GM10266 (cell line): ENCODE measurements around the gene RNF166.

ENCODE experiments used
- DNase-seq: peaks from one replicate; pipeline ENCODE4 v3.0.0; 2012; ENCODE audit errors: extremely low spot score
- TF ChIP-seq, protein P1 (sequence below): IDR thresholded peaks from 2 replicates; pipeline ENCODE4 v1.5.1; 2012; ENCODE audit warnings: mild to moderate bottlenecking, low read depth; ENCODE audit not compliant: control insufficient read depth, insufficient read depth; ENCODE audit errors: missing control alignments

Gene RNF166

DNA sequence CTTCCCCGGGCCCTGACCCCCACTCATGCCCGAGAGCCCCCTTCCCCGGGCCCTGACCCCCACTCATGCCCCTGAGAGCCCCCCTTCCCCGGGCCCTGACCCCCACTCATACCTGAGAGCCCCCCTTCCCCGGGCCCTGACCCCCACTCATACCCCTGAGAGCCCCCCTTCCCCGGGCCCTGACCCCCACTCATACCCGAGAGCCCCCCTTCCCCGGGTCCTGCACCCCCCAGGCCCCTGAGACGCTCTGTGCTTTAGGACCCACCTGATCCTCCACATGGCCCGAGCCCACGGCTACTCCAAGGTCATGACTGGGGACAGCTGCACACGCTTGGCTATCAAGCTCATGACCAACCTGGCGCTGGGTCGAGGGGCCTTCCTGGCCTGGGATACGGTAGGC, 6.8 kb upstream of the RNF166 start:
- no peak for DNase-seq
- TF ChIP-seq, protein P1, sequence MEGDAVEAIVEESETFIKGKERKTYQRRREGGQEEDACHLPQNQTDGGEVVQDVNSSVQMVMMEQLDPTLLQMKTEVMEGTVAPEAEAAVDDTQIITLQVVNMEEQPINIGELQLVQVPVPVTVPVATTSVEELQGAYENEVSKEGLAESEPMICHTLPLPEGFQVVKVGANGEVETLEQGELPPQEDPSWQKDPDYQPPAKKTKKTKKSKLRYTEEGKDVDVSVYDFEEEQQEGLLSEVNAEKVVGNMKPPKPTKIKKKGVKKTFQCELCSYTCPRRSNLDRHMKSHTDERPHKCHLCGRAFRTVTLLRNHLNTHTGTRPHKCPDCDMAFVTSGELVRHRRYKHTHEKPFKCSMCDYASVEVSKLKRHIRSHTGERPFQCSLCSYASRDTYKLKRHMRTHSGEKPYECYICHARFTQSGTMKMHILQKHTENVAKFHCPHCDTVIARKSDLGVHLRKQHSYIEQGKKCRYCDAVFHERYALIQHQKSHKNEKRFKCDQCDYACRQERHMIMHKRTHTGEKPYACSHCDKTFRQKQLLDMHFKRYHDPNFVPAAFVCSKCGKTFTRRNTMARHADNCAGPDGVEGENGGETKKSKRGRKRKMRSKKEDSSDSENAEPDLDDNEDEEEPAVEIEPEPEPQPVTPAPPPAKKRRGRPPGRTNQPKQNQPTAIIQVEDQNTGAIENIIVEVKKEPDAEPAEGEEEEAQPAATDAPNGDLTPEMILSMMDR: no peak

DNA sequence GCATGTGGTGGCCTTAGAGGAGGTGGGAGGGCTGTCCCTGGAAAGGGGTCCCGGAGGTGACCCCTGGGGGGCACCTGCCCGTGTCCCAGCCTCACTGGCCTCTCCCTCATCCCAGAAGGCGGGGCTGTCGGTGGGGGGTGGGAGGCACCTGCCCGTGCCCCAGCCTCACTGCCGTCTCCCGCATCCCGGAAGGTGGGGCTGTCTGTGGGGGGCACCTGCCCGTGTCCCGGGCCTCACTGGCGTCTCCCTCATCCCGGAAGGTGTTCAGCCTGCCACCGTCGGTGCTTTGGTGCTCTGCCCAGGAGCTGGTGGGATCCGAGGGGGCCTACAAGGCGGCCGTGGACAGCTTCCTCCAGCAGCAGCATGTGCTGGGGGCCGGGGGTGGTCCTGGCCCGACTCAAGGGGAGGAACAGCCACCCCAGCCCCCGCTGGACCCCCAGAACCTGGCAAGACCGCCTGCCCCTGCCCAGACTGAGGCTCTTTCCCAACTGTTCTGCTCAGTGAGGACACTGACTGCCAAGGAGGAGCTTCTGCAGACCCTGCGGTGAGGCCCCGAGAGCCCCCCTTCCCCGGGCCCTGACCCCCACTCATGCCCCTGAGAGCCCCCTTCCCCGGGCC, 6.3 kb upstream of the RNF166 start:
- DNase-seq: no peak
- TF ChIP-seq, protein P1: no peak

DNA sequence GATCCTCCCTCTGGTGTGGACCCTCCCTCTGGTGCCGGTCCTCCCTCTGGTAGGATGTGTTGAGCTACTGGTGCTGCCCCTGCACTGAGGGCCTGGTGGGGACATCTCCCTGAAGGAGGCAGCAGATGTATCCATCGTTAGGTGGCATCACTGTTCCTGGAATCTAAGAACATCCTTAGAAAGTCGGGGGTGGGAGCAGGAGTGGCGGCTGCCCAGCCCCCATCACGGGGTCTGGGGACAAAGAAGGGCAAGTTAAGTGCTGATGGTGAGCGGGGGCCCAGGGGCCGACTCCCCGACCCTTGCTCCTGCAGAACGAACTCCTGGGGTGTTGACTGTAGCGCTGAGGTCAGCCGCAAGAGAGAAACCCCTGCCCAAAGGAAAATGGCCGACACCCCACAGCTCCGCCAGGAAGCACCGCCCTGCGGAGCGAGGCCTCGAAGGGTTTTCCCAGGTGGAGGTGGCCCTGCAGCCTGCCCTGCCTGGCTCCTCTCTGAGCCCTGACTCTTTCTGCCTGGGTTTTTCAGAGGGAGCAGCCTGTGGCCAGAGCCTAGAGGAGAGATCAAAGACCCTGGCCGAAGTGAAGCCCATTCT, 5.6 kb upstream of the RNF166 start:
- TF ChIP-seq, protein P1: no peak
- DNase-seq: no peak

DNA sequence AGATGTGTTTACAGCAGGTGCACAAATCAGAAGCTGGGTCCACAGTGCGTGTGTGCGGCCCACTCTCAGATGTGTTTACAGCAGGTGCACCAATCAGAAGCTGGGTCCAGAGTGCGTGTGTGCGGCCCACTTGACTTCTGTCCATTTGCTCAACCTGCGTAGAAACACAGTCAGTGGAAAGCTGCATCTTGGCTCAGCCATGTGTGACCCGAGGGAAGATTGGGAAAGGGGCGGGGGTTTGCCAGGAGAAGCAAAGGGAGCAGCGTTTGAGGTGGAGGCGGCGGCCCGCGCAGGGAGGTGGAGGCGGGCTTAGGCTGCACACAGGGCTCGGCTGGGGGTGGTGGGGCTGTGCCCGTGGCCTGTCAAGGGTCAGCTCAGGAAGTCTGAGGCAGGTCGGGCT, 4.3 kb upstream of the RNF166 start:
- no peak for DNase-seq

DNA sequence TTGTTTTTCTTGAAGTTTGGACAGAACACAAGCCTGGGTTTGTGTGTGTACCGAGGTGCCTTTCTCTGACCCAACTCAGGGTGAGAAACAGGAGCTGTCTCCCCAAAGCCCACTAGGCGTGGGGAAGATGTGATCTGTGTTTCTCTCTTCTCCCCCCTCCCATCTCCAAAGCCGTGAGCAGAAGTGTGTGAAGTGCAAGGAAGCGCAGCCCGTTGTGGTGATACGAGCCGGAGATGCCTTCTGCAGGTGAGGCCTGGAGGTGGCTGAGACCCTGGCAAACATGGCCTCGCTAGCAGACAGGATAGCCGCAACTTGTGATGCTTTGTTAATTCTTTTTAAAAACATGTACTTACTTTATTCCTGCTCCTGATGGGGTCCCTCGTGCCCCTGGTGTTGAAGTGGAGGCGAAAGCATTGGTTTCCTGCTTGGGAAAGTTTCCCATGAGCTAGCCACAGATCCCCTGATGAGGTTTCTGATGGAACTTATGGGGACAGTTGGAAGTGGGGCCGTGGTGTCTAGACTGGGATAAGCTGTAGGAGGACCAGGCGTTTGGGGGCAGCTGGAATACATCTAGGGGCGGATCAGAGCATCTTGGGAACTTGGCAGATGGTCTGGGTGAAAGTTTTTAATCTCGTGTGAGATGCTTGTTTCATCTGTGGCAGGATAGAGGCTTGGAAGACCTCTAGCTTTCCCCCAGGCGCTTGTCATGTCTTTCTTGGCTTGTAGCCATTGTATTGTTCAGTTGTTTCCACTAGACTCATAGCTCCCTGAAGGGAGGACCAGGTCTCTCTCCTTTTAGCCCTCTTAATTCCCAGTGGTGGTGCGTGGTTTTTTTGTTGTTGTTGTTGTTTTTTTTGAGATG, 988 bp upstream of the RNF166 start:
- TF ChIP-seq, protein P1: no peak
- DNase-seq: no peak

More for the DNA sequence above, 4.3 kb upstream of the RNF166 start:
- TF ChIP-seq, protein P1: no peak

DNA sequence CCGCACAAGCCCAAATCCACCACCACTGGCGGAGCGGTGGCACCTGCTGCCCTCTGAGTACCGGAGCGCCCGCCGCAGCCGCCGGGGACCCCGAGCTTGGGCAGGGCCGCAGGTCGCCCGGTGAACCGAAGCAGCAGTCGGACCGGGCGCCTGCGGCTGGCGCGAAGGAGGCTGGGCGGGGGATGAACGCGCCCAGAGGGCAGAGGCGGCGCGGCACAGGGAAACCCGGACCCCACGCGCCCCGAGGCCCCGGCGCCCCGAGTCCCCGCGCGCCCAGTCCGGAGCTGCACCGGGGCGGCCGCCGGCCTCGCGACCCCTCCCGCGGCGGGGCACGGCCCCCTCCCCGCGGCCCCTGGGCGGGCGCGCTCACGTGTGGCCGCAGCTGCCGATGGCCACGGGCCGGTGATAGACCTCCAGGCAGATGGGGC, 393 bp downstream of the RNF166 start:
- no peak for DNase-seq
- TF ChIP-seq, protein P1: no peak
